CD4-positive, alpha-beta T cell treated with Interleukin-6 at 100 ng/mL for 8 hours (primary cell): Measurements from ENCODE around the gene NCOA4.
A peak's percentile ranks its signal among the peaks of the same experiment; 100 is the strongest.
"Not testable (repeated sequence)": the region's sequence is repeated elsewhere in the genome, so short reads cannot be mapped to it uniquely, and the experiment has no call there.

Source experiments
- DNase-seq: peaks from one replicate; pipeline ENCODE4 v3.0.0-alpha.2; 2020; ENCODE audit warnings: mixed read lengths, low spot score

NCOA4 gene

GRCh38 chr10:46019569-46020343 lies 10.7 kb downstream of the NCOA4 start:
- DNase-seq: peak; percentile 4

- DNase-seq: no peak
These were observed 11.3 kb downstream of the NCOA4 start for GRCh38 chr10:46019177-46019528.

GRCh38 chr10:46018453-46019176 lies 11.8 kb downstream of the NCOA4 start:
- DNase-seq: no peak

DNA sequence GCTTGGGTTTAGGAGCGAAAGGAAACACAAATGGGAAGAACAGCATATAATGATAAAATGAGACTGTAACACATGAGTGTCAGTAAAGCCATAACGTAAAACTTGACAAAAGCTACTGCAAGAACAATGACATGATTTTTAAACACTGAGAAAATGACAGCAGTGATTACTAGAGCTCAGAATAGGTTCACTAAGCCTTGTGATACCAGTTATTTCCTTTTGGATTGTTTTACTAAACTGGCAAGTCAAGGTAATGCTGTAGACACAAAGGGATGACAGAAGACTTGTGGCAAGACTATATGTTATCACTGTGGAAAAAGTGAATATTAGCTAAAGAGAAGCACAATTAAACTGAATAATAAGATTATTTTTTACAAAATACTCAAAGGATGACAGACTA lies 12.7 kb downstream of the NCOA4 start:
- DNase-seq: no peak

DNA sequence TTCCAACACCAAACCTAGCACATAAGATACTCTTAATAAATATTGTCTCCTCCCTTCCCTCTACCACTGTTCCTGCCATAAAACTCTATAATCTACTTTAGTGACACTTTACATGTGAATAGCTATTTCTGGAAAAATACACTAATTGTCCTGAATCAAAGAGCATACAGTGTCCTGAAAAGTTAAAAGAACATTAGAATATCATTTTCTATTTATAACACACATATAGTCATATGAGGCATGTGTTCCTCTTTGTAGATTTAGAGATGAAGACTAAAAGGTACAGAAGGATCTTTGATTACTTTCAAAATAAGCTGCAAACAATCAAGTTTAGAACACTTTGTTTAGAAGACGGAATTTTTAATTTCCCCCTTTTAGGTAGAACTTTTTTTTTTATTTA lies 13.6 kb downstream of the NCOA4 start:
- no peak for DNase-seq

GRCh38 chr10:46016190-46016589 lies 14.2 kb downstream of the NCOA4 start:
- DNase-seq: no peak

DNA sequence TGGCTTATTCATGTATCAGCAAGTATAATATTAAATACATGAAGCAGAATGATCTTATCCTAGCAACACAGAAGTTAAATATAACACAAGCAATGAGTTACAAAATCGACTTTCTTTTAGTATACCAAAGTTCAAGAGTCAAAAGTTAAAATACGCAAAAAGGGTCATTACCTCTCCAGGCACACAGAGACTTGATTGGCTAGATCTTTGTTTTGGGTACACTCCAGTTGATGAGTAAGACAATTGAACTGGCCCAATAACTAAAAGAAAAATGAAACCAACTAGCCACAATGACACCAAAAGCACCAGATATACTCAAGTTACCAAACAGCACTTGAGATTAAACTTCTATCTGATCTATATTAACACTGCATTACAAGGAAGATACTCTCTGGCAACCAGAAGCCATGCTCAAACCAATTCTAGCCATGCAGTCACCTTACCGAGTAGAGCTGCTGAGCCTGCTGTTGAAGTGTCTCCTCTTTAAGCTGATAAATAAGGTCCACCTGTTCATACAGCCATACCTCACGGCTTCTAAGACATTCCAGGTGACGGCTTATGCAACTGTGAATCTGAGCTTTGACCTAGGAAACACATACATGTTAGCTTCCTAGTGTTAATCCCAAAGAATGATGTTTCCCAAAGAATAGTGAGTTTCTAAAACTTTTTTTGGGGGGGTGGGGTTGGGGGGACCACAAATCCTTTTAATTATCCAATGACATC lies 15.6 kb downstream of the NCOA4 start:
- no peak for DNase-seq

DNA sequence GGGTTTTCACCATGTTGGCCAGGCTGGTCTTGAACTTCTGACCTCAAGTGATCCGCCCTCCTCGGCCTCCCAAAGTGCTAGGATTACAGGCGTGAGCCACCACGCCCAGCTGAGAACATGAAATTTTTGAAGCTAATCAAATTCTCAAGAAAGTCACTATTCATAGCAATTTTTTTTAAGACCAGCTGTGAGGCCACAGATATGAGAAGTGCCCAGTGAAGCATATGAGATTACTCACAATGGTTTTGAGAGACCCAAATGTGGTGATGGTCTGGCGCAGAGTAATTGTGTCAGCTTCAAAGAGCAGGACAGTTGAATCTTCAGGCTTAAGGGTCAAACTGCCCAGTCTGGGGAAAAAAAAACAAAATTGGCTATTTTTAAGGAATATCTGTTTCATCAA lies 16.2 kb downstream of the NCOA4 start:
- DNase-seq: no peak

GRCh38 chr10:46012746-46013145 lies 17.7 kb downstream of the NCOA4 start:
- no peak for DNase-seq

GRCh38 chr10:46006219-46006618 lies 24.2 kb downstream of the NCOA4 start:
- no peak for DNase-seq

DNA sequence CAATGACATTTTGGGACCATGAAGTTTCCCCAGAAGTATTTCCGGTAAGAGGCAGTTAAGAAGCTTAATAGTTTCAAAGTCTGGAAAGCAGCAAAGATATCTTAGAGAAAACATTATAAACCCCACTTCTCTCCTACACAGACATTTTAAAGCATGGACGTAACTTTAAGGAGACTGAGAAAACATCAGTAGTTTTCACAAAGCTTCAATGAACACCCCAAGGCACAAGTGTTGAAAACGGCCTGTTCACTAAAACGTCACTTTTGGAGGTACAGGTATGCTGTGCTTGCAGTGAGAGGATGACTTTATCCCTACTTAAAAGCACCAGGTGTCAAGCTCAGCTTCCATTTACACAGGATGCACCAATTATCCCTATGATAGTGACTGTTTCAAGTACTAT lies 25.0 kb downstream of the NCOA4 start:
- DNase-seq: no peak

DNA sequence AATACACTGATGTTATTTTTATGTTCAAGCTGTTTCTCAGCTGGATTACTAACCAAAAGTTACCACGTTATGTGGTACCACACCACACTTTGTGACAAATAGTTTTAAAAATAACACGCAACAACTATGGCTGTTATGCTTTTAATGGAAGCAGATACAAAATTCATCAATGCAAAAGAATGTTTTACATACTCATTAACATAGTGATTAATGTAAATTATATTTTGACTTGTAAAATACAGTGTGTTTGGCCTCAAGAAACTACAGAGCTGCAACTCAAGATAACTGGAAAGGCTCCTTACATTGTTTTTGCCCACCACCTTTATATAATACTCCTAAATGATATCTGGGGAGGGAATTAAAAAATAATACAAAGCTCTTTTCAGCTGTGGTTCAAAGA lies 25.5 kb downstream of the NCOA4 start:
- no peak for DNase-seq

DNA sequence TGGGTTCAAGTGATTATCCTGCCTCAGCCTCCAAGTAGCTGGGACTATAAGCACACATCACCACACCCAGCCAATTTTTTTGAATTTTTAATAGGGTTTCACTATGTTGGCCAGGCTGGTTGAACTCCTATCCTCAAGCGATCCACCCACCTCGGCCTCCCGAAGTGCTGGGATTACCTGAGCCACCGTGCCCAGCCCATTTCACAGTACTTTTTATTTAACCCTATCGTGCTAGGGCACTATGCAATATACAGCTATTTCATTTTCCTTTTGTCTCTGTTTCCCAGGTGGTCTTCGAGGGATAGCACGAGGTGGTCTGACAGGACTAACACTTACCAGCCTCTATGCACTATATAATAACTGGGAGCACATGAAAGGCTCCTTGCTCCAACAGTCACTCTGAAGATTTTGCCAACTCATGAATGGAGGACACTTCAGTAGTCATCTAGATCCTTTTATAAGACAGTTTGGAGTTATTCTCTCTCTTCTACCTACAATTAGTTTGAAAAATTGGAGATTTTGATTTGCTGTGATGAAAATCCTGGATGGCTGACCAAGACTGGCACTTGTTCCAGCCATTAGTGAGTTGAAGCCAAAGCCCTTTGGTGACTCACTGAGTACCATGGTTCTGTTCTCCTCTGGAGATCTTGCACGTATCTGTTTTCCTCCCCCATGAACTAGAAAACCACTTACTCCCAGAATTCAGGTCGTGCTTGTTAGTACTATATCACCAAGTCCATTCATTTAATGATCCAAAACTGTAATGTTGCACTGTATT lies 27.3 kb downstream of the NCOA4 start:
- DNase-seq: no peak

DNA sequence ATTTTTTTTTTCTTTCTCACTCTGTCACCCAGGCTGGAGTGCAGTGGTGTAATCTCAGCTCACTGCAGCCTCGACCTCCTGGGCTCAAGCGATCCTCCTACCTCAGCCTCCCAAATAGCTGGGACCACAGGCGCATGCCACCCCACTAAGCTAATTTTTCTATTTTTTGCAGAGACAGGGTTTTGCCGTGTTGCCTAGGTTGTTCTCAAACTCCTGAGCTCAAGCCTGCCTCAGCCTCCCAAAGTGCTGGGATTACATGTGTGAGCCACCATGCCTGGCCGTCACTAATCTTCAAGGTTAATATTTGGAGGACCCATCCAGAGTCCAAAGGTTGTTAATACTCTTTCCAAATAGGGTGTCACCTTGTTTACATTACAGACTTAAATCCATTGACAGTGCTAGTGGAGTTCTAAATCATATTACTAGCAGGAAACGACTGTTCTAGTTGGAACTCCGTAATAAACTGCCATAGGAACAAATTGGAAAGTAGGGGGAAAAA lies 28.2 kb downstream of the NCOA4 start:
- not testable (repeated sequence) for DNase-seq

DNA sequence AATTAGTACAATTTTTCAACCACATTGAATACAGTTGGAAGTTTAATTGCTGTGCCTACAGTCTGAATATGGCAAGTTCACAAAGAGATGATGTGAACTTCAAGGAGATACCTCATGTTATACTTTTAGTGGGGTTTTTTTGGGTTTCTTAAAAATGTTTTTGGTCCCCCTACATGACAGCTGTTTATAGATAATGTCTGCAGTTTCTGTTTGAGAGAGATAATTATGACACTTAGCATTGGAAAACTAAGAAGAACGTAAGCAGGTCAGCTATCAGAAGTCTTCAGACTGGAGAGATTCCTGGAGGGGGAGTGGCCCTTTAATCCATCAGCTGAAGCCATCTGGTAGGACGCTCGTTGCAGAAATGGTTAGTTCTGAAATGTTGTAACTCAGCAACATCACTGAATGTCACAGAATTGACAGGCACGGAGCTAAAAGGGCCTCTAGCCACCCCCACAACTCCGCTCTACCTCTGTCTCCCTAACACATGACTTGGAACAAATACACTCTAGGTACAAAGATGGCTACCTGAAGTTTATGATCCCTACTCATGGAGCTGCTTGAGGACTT lies 29.2 kb downstream of the NCOA4 start:
- no peak for DNase-seq

DNA sequence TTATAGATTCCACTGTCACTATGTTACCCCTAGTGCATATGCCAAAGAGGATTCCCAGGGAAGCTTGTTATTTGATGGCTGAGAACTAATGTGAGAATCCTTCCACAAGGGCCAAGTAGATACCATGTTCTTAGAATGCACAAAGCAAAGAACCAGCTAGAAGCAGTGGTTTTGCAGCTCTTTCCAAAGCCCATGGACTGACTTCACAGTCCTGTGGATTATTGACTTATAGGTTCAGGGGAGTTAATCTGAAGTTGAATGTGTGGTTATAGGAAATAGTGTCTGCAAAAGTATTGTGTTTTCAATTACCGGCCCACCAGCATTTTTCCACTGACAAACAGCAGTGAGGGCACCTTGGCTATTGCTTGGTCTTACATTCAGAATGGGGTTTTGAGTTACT lies 29.9 kb downstream of the NCOA4 start:
- DNase-seq: no peak

- DNase-seq: not testable (repeated sequence)
These were observed 30.5 kb downstream of the NCOA4 start for GRCh38 chr10:45999955-46000354.

- DNase-seq: no peak
These were observed 32.2 kb downstream of the NCOA4 start for GRCh38 chr10:45997994-45998763.

DNA sequence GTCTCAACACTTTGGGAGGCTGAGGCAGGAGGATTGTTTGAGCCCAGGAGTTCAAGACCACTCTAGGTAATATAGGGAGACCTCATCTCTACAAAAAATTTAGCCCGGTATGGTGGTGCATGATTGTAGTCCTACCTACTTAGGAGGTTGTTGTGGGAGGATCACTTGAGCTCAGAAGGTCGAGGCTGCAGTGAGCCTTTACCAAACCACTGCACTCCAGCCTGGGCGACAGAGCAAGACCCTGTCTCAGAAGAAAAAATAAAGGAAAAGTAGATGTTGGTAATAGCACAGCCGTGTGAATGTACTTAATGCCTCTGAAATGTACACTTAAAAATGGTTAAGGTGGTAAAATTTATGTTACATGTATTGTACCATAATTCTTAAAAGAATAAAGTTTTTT lies 32.9 kb downstream of the NCOA4 start:
- no peak for DNase-seq

- not testable (repeated sequence) for DNase-seq
These were observed 44.8 kb downstream of the NCOA4 start for GRCh38 chr10:45985590-45985989.

- not testable (repeated sequence) for DNase-seq
These were observed 46.0 kb downstream of the NCOA4 start for GRCh38 chr10:45984473-45984872.
